T-helper 2 cell treated with Interferon-gamma antibody and Interleukin-4, amounts not matched to agents 100 ng/mL and 5 ng/mL, for 36 hours (primary cell): ENCODE data around the gene SPATS2. TPM values are rescaled to one million over a fixed set of nuclear protein-coding genes. Genes with fewer than 3 reads are reported as not detected.

ENCODE experiments used
- intact Hi-C: fragments of 100-400 bp; cut with micrococcal nuclease; formaldehyde crosslinking; loops from one replicate; pipeline ENCODE4 v1.15.1; 2023
- total RNA-seq: library from RNA; stranded (reverse); gene quantifications from 2 replicates; pipeline ENCODE4 v1.2.3, GENCODE V29; 2022

The SPATS2 gene
- total RNA-seq, 1 donor from 2014 or later = 14.6 TPM

DNA sequence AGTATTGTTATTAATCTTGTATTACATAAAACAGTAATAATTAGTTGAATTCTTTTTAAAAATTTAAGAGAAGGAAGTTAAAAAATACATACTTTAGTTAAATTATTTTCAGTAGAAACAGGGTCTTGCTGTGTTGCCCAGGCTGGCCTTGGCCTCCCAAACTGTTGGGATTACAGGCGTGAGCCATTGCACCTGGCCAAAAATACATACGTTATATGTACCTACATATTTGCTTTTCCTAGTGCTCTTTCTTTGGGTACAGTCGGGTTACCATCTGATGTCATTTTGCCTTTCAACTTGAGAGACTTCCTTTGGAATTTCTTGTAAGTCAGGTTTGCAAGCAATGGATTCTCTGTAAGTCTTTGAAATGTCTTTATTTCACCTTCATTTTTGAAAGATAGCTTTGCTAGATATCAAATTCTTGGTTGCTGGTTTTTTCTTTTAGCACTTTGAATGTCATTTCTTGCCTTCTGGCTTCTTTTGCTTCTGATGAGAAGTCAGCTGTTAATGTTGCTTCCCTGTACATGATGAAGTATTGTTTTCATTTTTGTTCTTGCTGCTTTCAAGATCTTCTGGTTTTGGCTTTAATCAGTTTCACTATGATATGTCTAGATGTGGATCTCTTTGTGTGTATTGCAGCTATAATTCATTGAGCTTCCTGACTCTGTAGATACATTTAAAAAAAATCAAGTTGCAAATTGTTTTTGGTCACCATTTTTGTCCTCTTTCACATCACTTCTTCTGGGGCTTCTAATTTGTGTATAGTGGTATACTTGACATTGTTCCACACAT, 84.4 kb downstream of the SPATS2 start:
- intact Hi-C loops = no loop called here

DNA sequence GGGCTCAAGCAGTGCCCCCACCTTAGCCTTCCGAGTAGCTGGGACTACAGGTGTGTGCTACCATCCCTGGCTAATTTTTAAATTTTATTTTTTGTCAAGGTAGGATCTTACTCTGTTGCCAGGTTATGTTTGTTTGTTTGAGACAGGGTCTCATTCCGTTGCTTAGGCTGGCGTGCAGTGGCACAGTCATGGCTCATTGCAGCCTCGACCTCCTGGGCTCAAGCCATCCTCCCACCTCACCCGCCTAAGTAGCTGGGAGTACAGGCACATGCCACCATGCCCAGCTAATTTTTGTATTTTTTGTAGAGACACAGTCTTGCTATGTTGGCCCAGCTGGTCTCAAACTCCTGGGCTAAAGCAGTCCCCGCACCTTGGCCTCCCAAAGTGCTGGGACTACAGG, 88.2 kb downstream of the SPATS2 start:
- intact Hi-C loops = no loop called here

DNA sequence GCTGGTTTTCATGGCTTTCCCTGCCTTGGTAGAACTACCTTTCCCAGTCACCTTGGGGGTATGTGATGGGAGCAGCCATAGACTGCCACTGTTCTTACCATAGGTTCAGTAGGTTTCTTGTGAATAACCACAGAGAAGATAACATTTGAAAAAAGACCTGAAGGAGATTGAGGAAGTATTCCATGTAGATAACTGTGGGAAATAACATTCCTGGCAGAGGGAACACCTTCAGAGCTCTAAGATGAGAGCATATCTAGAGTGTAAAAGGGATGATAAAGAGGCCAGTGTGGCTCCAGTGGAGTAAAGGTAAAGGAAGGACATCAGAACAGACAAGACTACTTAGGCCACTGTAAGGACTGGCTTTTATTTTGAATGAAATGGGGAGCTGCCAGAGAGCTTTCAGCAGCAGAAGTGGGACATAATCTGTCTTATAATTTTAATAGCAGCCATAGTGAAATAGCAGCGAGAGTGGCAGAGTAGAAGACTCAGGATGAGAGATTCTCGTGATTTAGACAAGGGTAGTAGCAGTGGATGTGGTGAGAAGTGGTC, 88.9 kb downstream of the SPATS2 start:
- intact Hi-C loops = no loop called here

DNA sequence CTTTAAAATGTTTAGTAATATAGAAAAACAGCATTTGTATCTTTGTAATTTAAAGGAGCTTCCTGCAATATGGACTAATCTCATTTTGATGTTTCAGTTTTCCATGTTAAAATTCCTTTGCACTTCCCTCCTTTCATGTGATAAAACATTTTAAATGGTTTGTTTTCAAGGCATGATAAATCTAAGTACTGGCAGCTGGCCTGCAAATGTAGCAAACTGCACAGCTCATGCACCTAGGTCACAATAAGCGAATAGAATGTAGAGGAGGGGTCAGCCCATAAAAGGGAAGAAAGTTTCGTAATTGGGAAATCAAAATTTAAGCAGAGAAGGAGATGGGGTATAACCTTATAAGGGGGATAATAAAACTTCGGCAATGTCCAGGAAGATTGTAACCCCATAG, 91.6 kb downstream of the SPATS2 start:
- intact Hi-C loops = no loop called here

DNA sequence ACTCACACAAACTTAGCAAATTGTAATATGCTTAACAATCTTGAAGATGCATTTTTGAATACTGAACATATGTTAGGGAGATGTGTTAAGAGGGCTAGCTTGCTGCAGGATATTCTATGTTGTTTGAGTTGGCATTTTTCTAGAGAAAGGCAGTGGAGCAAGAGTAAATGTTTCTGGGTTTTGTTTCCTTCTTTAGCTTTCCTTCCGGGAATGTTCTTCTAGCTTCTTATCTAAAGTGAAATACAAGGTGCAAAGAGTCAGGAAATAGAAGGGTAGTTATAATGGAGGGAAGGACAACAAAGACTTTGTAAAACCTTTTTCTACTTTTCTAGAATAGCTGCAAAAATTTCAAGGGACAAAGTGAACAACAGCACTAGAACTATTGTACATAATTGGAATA, 94.0 kb downstream of the SPATS2 start:
- intact Hi-C loops = no loop called here

DNA sequence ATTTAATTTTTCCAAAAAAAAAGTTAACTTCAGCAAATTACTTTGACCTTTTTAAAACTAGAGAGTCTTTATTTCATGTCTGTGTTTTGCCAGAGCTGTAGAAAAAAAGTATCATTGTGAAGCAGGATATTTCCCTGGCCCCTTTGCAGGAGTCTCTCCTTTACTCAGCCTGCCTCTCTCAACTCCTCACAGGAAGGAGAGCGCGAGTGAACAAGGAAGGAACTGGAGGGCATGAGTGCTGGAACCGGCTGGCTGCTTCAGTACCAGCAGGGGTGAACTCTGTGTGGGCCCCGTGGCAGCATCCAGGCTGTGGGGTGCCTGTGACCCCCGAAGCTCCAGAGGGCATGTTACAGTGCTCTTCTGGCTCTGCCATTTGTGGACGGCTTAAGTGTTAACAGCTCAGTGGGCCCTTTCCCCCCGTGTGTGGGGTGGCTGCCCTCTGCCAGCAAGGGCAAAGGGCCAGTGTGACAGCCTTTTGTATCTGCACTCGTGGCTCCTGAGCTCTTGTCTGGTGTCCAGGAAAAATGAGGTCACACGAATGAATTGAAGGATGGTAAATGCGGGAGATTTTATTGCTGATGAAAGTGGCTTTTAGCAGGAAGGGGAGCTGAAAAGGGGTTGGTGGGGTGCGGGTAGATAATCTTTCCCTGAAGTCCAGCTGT, 95.0 kb downstream of the SPATS2 start:
- intact Hi-C loops = no loop called here

DNA sequence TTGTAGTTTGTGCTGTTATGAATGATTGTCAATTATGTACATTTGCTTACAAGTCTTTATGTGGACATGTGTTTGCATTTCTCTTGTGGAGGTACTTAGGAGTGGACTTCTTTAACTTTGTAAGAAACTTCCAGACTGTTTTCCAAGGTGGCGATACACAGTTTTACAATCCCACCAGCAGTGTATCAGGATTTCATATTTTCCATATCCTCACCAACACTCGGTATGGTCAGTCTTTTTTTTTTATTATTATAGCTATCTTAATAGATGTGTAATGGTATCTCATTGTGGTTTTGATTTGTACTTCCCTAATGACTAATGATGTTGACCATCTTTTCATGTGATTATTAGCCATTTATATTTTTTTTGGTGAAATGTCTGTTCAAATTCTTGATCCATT, 97.9 kb downstream of the SPATS2 start:
- intact Hi-C loops = no loop called here

DNA sequence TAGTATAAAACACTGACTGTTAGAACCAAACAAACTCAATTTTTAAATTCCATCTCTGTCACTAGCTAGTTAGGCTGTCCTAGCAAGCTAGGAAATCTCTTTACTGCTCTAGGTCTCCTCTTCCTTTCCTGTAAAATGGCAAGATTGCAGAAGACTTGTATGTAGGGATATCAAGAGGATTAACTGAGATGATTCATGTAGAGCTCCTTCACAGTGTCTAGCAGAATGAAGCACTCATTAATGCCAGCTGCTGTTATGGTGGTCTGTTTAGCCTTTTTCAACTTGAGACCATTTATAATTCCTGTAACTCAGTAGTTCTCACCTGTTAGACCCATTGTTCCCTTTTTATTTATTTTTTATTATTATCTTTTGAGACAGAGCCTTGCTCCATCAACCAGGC, 103.7 kb downstream of the SPATS2 start:
- intact Hi-C loops = no loop called here

DNA sequence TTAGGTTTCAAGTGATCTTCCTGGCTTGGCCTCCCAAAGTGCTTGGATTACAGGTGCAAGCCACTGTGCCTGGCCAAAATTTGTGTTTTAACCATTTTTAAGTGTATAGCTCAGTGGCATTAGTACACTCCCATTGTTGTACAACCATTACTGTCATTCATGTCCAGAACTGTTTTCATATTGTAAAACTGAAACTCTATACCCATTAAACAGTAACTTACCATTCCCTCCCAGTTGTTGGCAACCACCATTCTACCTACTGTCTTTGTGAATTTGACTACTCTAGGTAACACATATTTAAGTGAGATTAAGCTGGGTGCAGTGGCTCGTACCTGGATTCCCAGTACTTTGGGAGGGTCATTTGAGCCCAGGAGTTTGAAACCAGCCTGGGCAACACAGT, 104.3 kb downstream of the SPATS2 start:
- intact Hi-C loops = no loop called here

DNA sequence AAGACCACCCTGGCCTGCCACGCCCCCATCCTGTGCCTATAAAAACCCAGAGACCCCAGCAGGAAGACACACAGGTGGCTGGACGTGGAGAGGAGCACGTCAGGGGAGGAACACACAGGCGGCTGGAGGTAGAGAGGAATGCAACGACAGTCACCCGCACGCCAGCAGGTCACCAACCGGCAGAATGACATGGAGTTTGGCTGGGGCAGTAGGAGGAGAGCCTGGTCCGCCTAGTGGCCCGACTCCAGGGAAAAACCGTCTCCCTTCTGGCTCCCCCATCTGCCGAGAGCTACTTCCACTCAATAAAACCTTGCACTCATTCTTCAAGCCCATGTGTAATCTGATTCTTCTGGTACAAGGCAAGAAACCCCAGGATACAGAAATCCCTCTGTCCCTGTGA, 108.8 kb downstream of the SPATS2 start:
- intact Hi-C loops = no loop called here

DNA sequence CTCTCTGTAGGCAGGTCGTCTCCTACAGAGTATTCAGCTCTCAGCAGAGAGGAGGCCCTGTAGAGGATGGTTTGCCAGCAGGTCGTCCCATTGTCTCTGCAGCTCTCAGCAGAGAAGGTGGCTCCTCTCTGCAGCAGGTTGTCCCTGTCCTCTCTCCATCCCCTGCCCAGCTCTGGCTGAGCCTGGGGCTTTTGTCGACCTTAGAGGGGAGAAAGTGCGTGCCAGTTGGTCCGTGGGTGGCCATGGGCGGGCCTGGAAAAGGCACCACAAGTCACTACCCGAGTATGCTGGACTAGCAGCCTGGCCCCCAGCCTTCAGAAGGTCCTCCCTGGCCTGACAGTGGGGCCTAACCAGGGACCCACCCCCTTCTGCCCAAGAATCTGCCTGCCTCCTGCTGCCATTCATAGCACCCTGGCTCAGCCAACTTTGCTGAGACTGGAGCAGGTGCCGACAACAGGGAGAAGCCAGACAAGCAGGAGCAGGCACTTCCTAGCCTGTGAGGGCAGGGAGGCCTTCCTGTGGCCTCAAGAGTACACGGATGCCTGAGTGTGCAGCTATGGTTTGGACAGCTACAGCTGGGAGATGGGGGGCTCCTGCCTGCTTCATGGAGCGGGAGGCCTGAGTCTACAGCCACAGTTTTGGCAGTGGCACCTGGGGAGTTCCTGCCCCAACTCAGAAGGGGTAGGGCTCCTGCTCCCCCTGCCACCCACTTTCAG, 111.8 kb downstream of the SPATS2 start:
- intact Hi-C loops = no loop called here

DNA sequence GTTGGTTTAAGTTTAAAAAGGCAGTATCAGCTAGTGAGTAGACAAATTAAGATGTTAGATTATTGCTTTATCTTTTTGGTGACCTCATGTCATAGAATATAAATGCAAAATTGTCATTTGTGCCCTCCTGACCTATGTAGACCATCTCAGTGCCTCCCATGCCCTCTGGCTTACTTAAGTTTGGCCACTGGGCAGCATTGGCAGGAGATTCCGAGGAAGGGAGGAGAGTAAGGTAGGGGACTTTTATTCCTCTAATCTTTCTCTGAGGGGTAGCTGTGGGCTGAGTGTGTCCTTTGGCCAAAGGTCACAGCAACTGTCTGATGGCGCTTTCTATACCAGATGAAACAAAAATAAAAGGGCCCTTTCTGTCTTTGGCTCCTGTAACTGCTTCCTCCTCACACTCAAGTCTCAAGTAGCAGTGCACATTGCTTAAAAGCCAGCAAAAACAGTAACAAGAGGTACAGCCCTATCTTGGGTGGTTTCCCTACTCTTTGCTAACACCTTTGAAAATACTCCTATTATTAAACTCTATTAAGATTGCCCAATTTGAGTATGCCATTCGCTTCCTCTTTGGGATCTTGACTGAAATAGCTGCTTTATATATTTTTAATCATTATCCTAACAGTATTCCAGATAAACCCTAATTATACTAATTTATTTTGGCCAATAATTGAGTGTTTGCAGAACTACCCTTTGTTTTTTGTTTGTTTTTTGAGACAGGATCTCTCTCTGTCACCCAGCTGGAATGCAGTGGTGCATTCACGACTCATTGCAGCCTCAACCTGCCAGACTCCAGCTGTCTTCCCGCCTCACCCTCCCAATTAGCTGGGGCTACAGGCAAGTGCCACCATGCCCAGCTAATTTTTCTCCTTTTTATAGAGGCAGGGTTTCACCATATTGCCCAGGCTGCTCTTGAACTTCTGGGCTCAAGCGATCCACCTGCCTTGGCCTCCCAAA, 115.1 kb downstream of the SPATS2 start:
- intact Hi-C loops = no loop called here

DNA sequence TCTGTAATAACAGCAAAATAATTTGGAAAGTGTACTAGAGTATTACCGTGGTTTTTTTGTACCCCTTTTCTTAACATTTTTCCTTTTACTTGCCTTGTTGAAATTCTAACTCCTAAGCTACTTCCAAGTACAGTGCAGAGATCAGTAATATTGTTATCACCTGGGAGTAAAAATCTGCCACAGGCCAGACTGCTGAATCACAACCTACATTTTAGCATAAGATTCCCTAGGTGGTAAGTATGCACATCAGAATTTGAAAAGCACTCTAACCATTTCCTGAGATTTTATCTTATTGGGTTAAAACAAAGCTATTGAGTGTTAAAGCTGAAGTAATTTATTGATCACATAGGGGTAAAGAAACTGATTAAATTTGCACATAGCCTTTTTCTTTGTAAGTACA, 116.4 kb downstream of the SPATS2 start:
- intact Hi-C loops = no loop called here

DNA sequence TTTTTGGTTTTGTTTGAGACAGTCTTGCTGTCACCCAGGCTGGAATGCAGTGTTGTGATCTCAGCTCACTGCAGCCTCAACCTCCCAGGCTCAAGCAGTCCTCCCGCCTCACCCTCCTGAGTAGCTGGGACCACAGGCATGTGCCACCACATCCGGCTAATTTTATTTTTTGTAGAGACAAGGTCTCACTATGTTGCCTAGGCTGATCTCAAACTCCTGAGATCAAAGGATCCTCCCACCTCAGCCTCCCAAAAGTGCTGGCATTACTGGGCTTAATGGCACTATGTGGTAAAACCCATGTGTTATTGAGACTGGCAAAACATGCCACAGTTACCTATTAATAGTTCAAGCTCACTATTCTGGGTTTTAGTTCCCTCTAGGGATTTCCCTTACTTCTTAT, 120.3 kb downstream of the SPATS2 start:
- intact Hi-C loops = no loop called here

DNA sequence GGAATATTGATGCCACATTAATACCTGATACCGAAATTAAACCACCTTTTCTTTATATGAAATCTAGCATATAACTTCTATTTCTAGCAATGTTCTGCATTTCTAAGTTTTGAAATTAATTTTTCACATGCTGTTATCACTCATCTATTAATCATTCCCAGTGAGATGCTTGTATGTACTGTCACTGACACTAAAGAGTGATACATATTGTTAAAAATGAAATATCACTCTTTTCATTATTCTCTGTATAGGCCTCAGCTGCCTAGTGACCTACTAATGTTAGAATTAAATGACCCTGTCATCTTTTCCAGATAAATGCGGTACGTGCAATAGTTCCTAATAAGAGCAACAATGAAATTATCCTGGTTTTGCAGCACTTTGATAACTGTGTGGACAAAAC, 121.9 kb downstream of the SPATS2 start:
- intact Hi-C loops = no loop called here

DNA sequence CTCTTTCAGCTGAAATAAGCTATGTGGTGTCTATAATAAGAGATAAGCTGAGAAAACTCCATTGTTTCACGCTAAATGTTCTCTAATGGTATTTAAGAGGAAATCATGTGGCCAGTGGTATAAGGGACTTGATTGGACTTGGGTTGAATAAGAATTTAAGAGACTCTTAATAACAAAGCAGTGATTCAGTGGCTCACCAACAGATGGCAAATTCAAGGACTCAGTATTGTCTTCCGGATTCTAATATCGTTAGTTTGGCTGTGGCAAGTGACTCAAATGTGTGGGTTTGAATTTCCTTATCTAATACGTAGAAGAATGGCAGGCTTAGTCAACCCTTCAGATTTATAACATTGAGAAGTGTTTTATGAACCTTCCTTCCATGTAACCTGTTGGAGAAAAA, 122.5 kb downstream of the SPATS2 start:
- intact Hi-C loops = no loop called here

DNA sequence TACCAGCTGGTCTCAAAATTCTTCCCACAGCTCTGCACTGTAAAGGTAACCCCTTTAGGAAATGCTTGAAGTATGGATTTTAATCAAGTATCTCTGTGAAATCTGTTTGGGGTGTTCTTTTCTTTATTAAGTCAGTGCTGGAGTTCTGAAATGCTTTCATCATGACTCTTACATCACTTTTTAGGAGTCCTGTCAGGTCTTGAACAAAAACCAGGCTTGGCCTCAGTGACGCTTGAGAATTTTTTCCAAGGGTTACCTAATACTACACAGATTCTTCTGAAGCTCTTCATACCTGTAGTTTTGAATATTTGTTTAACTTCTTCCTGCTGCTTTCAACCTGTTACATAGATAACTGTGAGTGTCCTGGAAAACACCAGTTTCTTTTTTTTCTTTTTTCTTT, 124.6 kb downstream of the SPATS2 start:
- intact Hi-C loops = no loop called here

DNA sequence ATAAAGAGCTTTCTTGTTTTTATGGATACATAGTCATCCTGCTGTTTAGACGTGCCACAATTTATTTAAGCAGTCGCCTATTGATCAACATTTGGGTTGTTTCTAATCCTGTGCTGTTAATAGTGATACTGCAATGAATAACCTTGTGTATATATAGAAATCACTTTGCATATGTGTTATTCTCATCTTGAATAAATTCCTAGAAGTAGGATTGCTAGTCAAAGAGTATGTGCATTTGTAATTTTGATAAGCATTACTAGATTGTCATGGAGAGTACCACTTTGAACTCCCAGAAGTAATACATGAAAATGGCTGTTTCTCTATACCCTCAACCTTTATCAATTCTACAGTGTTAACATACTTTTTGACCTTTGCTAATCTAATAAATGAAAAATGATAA, 126.6 kb downstream of the SPATS2 start:
- intact Hi-C loops = no loop called here

DNA sequence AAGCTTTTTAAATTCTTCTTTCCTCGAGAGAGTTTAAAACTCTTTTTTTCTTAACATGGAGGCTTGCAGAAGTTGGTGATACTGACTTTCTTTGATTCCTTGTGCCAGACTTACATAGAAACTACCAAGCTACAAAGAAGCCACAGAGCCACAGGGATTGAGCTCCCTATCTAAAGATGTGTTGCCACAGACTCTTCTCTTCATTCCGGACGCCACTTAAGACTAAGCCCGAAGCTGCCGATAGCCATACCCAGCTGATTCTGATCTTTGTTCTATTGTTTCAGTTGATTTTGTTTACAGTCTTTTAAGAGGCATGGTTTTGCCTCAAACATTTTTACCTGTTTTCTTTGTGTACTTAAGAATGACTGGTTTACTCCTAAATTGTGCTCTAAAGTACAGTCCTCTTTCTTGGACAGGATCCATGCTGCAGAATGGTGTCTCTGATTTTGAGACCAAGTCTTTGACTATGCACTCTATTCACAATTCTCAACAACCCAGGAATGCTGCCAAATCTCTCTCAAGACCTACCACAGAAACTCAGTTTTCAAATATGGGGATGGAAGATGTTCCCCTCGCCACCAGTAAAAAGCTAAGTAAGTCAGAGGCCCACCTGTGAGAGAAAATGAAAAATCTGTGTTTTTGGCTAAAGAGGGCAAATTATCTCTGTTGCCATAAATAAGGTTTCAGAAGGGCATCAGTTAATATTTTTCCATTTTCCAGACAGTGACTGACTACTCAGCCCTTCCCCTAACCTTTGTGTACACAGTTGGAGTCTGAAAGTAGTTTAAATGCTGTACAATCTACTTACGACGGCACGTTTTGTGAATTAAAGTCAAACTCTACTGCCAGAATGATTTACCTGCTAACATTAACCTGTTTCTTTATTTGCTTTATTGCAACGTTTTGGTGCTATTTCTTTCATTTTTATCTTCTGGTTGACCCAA, 129.4 kb downstream of the SPATS2 start:
- intact Hi-C loops = no loop called here

DNA sequence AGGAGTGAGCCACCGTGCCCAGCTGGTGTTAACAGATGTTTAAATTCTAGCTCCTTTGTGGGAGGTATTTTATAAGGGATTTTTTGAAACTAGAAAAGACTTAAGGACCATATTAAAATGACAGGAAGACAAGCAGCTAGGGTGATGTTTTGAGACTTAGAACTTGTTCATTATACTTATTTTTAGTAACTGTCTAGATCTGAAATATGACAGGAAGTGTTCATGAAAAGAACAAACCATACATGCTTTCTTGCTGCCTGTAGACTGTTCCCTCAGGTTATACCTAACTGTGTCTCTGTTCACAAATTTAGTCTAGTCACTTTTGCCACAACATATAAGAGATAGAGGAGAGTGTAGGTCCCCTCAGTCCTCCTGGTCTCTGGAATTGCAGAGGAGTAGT, 134.6 kb downstream of the SPATS2 start:
- intact Hi-C loops = no loop called here
